K562 (cell line): ENCODE measurements around the gene GNAS-AS1. TPM values are rescaled to one million over a fixed set of nuclear protein-coding genes. Genes with fewer than 3 reads are reported as not detected.

Source experiments
- ATAC-seq: fragments of 200-7000 bp; cut with Tn5 transposase; 3 replicates; pipeline ENCODE4 v1.9.1; 2020; ENCODE audit warnings: moderate library complexity
- BruUV-seq: library from RNA; stranded (reverse); fragments of 400-500 nt; replicated peaks from 2 replicates; lab custom pipeline; 2021; lab: Mats Ljungman, UMichigan
- CTCF ChIA-PET: fragments of 300-600 bp; formaldehyde crosslinking; extraction: SDS; loops from one replicate; lab custom pipeline; 2021; ENCODE audit warnings: low intra/inter-chr PET ratio; lab: Yijun Ruan, JAX
- POLR2A ChIA-PET: fragments of 300-600, 350-650 bp; sonication (Branson Sonifier 250); formaldehyde crosslinking; extraction: SDS; loops from one replicate; lab custom pipeline; 2021; ENCODE audit warnings: antibody characterized with exemption, inconsistent platforms; lab: Yijun Ruan, JAX
- DNase-seq, 4 experiments: peaks; one replicate each; pipeline versions ENCODE4 v3.0.0 to v3.0.0-alpha.2; 2011 to 2018; ENCODE audit warnings: low spot score in 3 of 4, mixed read lengths in 3 of 4; ENCODE audit errors: extremely low read depth in 1 of 4
- FAIRE-seq: peaks from 2 replicates; lab custom pipeline; 2011; peaks lifted over from hg19 to GRCh38; lab: Jason Lieb, UNC
- H2AFZ ChIP-seq: 2 replicates; pipeline ENCODE4 v1.6.0; 2011; ENCODE audit warnings: low read depth, low read length, control low read depth, inconsistent platforms
- H3K27ac ChIP-seq: fragments of 200-600 bp; 3 replicates; pipeline ENCODE4 v1.8.0; 2011; ENCODE audit warnings: low read depth, mild to moderate bottlenecking, control low read depth, inconsistent platforms, low read length, moderate library complexity, mixed read lengths; ENCODE audit errors: extremely low read depth
- H3K27me3 ChIP-seq, 2 experiments: fragments of 300-600 bp in 1 of 2; 2 replicates in 1 of 2; 3 replicates in 1 of 2; pipeline versions ENCODE4 v1.6.0 to v1.8.0; 2011; ENCODE audit warnings: inconsistent platforms in 2 of 2, low read length in 2 of 2, mild to moderate bottlenecking in 1 of 2, mixed read lengths in 1 of 2, moderate library complexity in 1 of 2; ENCODE audit not compliant: control insufficient read depth in 2 of 2, insufficient read depth in 2 of 2
- H3K36me3 ChIP-seq: fragments of 300-600 bp; 3 replicates; pipeline ENCODE4 v1.8.0; 2011; ENCODE audit warnings: mild to moderate bottlenecking, low read length, inconsistent platforms; ENCODE audit not compliant: control insufficient read depth, insufficient read depth
- H3K4me1 ChIP-seq, 2 experiments: fragments of 200-600 bp in 1 of 2; replicated peaks in 1 of 2; 2 replicates in 1 of 2; 3 replicates in 1 of 2; pipeline versions ENCODE4 v1.5.1 to v1.8.0; 2011; ENCODE audit warnings: inconsistent platforms in 2 of 2, low read length in 2 of 2, mild to moderate bottlenecking in 1 of 2, mixed read lengths in 1 of 2, moderate library complexity in 1 of 2; ENCODE audit not compliant: control insufficient read depth in 2 of 2, insufficient read depth in 2 of 2
- H3K4me2 ChIP-seq: 2 replicates; pipeline ENCODE4 v1.6.1; 2011; ENCODE audit warnings: low read length, control low read depth, inconsistent platforms, mixed read lengths; ENCODE audit not compliant: insufficient read depth
- H3K4me3 ChIP-seq: fragments of 200-600 bp; sonication (generic), shearing (Covaris generic); 2 replicates; pipeline ENCODE4 v1.5.1; 2016; ENCODE audit warnings: control low read depth, inconsistent platforms
- H3K79me2 ChIP-seq: fragments of 200-600 bp; 3 replicates; pipeline ENCODE4 v1.8.0; 2011; ENCODE audit warnings: low read length, inconsistent platforms; ENCODE audit not compliant: control insufficient read depth, insufficient read depth
- H3K9ac ChIP-seq, 2 experiments: 2 replicates each; pipeline versions ENCODE4 v1.6.0 to v1.6.1; 2011; ENCODE audit warnings: low read depth in 2 of 2, low read length in 2 of 2, control low read depth in 1 of 2, inconsistent platforms in 1 of 2, mild to moderate bottlenecking in 1 of 2, mixed read lengths in 1 of 2; ENCODE audit not compliant: insufficient read depth in 1 of 2
- H3K9me1 ChIP-seq: one replicate; pipeline ENCODE4 v1.6.0; 2011; ENCODE audit warnings: inconsistent platforms, mild to moderate bottlenecking, low read length, moderate library complexity; ENCODE audit not compliant: control insufficient read depth, insufficient read depth
- H3K9me3 ChIP-seq: replicated peaks from 2 replicates; pipeline ENCODE4 v1.5.1; 2011; ENCODE audit warnings: low read depth, low read length, inconsistent platforms; ENCODE audit not compliant: control insufficient read depth, insufficient read depth
- H4K20me1 ChIP-seq: replicated peaks from 2 replicates; pipeline ENCODE4 v1.6.1; 2011; ENCODE audit warnings: low read length, inconsistent platforms, mixed read lengths; ENCODE audit not compliant: control insufficient read depth, insufficient read depth
- GTF2E2 ChIP-seq: fragments of 200-800 bp; sonication (Bioruptor generic); IDR thresholded peaks from 2 replicates; pipeline ENCODE4 v1.6.1; 2016; ENCODE audit warnings: missing genetic modification characterization, missing compliant biosample characterization
- KDM5B ChIP-seq: fragments of 200-600 bp; sonication (generic); IDR thresholded peaks from 2 replicates; pipeline ENCODE4 v1.6.1; 2012; ENCODE audit warnings: low read depth, mild to moderate bottlenecking, moderate library complexity, low read length, control low read depth, inconsistent platforms; ENCODE audit not compliant: insufficient replicate concordance
- RBM14 ChIP-seq: fragments of 200-400 bp; formaldehyde crosslinking; IDR thresholded peaks from 2 replicates; pipeline ENCODE4 v1.6.1; 2018; ENCODE audit warnings: low read depth, mild to moderate bottlenecking, low read length, moderate library complexity, borderline replicate concordance; ENCODE audit not compliant: insufficient read depth
- SAFB ChIP-seq: fragments of 200-400 bp; formaldehyde crosslinking; IDR thresholded peaks from 2 replicates; pipeline ENCODE4 v1.6.1; 2017; ENCODE audit warnings: low read depth, low read length, borderline replicate concordance
- SMARCB1 ChIP-seq: IDR thresholded peaks from 2 replicates; pipeline ENCODE4 v1.6.1; 2011; ENCODE audit warnings: improper control_type of control experiment, low read depth; ENCODE audit not compliant: insufficient read length
- THRB ChIP-seq: fragments of 450-650 bp; formaldehyde crosslinking; conservative IDR thresholded peaks from 2 replicates; pipeline ENCODE4 v1.4.0; 2022; ENCODE audit warnings: mild to moderate bottlenecking, missing genetic modification characterization
- WGBS: fragments of 100-300 bp; shearing (Covaris generic); methylation state at CpG from one replicate; pipeline ENCODE4 v1.1.6; 2016; ENCODE audit warnings: low coverage, mixed read lengths; ENCODE audit not compliant: insufficient coverage; ENCODE audit errors: missing lambda C conversion rate; 5-methylcytosine and 5-hydroxymethylcytosine counted together
- in situ Hi-C: fragments of 300-500 bp; cut with MboI; formaldehyde crosslinking; loops from 4 replicates; pipeline ENCODE4 v1.15.0; 2018; ENCODE audit warnings: inconsistent platforms, mixed read lengths
- intact Hi-C: fragments of 100-400 bp; cut with micrococcal nuclease; formaldehyde crosslinking; loops from 2 replicates; pipeline ENCODE4 v1.14.2; 2022
- polyA plus RNA-seq, 8 experiments: library from polyadenylated mRNA; depleted of rRNA in 4 of 8; stranded (reverse) in 5 of 8; unstranded in 3 of 8; fragments of >200 nt; fragmentation: Nextera tagmentation in 2 of 8; fragmentation: Illumina TruSeq in 1 of 8; extraction: Ambion mirVana in 2 of 8; extraction: Trizol in 1 of 8; gene quantifications; 2 replicates each; pipeline versions ENCODE4 v1.2.1 to v1.2.3, GENCODE V29; 2011 to 2014; ENCODE audit warnings: inconsistent platforms in 1 of 8, missing spikeins in 1 of 8
- total RNA-seq, 7 experiments: library from RNA; depleted of rRNA in 6 of 7; stranded (reverse); fragments of >200 nt in 6 of 7; fragmentation: Illumina TruSeq in 2 of 7; extraction: Trizol in 2 of 7; gene quantifications; 2 replicates each; pipeline versions ENCODE4 v1.2.1 to v1.2.3, GENCODE V29; 2011 to 2021; ENCODE audit warnings: low replicate concordance in 1 of 7

Gene GNAS-AS1
- total and polyA plus RNA-seq, 9 of the 15 experiments (the other 6 are each of a cell fraction or from before 2014, with no cell fraction given), result 0.04 to 2.5 (median 0.25) TPM

GRCh38 chr20:58787211-58788005, 63.3 kb downstream of the GNAS-AS1 start (continued):
- TF ChIP-seq KDM5B (no peak), GTF2E2 (no peak), SMARCB1 (no peak), RBM14 (no peak), SAFB (no peak)

GRCh38 chr20:58784321-58785074, 66.2 kb downstream of the GNAS-AS1 start:
- no peak for ATAC-seq
- Histone ChIP-seq H3K79me2 (no peaks in the 10 kb centered on the region), H3K4me3 (no peak overlapping the region)
- CTCF ChIA-PET, result no interaction called here
- TF ChIP-seq THRB (CRISPR knock-in tag), result no peak
- TF ChIP-seq, all 486 proteins: peak for 0
- no TSS peak for BruUV-seq
- no peaks in the 10 kb centered on the region for H3K36me3 ChIP-seq
- H3K4me1 ChIP-seq, result no peaks in the 10 kb centered on the region; a peak in 1 of 5 replicates
- POLR2A ChIA-PET, result interaction anchor here (0.6 to 1.5 kb wide), 2 partner anchors 15 to 262 kb away, joined by 3 to 7 read pairs; no protein-coding TSS in a partner anchor
- no peak overlapping the region for H2AFZ ChIP-seq
- intact Hi-C loops, result no loop called here
- no peak overlapping the region for H3K27ac ChIP-seq
- DNase-seq, result no peak
- H4K20me1 ChIP-seq, result 0 out of 2 replicates have a peak, but pooled peaks cover 11% of the 10 kb centered on the region
- H3K4me2 ChIP-seq, result no peak overlapping the region
- in situ Hi-C loops, result no loop called here
- peaks cover 33 to 71% of the 10 kb centered on the region in 2 experiments; a peak in 4 of 5 replicates for H3K27me3 ChIP-seq
- no peaks in the 10 kb centered on the region for H3K9me1 ChIP-seq
- FAIRE-seq, result no peak
- H3K9me3 ChIP-seq, result no peaks in the 10 kb centered on the region
- 4% methylated on average over 13 of the region's 15 CpGs for WGBS
- no peak overlapping the region; a peak in 1 of 4 replicates for H3K9ac ChIP-seq
